Colonic mucosa (tissue), 4 donors: ENCODE results near the gene MACROD1. TPM values are rescaled to one million over a fixed set of nuclear protein-coding genes. Genes with fewer than 3 reads are reported as not detected.

Source experiments
- DNase-seq: peaks from one replicate; pipeline ENCODE4 v3.0.0-alpha.2; 2020
- H3K27ac ChIP-seq: fragments of 200-600 bp; one replicate; pipeline ENCODE4 v1.8.0; 2021
- H3K27me3 ChIP-seq: fragments of 200-600 bp; one replicate; pipeline ENCODE4 v1.8.0; 2021
- H3K36me3 ChIP-seq: fragments of 200-600 bp; one replicate; pipeline ENCODE4 v1.8.0; 2021
- H3K4me1 ChIP-seq: fragments of 200-600 bp; one replicate; pipeline ENCODE4 v1.8.0; 2021; ENCODE audit warnings: mild to moderate bottlenecking
- H3K4me3 ChIP-seq: fragments of 200-600 bp; one replicate; pipeline ENCODE4 v1.8.0; 2021
- H3K9ac ChIP-seq, 2 donors: one replicate each; pipeline ENCODE4 v1.7.0; 2013; ENCODE audit warnings: control low read depth in 2 of 2, low read depth in 2 of 2, low read length in 2 of 2
- H3K9me3 ChIP-seq: fragments of 200-600 bp; one replicate; pipeline ENCODE4 v1.8.0; 2021
- intact Hi-C: fragments of 100-400 bp; cut with DNase I; formaldehyde crosslinking; loops from one replicate; pipeline ENCODE4 v1.14.1; 2022
- total RNA-seq, 2 donors: library from RNA; stranded (reverse); fragmentation: NEBNext Ultra II Directional in 1 of 2; extraction: Animal tissue kit (Norgen Biotek cat#: 25700) in 1 of 2; gene quantifications; one replicate each; pipeline ENCODE4 v1.2.1, GENCODE V29; 2021
- TF ChIP-seq, protein P1 (sequence below): fragments of 200-600 bp; IDR thresholded peaks from one replicate; pipeline ENCODE4 v1.8.0; 2022; ENCODE audit warnings: antibody characterized with exemption, mild to moderate bottlenecking
- donor health status: healthy.
- donor health status: DM: no; HTN: no; CAD: no.
- donor health status: DM: no; HTN: no; CAD: no.

Gene MACROD1
- total RNA-seq, 2 donors from 2014 or later: 18.6 to 22.9 TPM

DNA sequence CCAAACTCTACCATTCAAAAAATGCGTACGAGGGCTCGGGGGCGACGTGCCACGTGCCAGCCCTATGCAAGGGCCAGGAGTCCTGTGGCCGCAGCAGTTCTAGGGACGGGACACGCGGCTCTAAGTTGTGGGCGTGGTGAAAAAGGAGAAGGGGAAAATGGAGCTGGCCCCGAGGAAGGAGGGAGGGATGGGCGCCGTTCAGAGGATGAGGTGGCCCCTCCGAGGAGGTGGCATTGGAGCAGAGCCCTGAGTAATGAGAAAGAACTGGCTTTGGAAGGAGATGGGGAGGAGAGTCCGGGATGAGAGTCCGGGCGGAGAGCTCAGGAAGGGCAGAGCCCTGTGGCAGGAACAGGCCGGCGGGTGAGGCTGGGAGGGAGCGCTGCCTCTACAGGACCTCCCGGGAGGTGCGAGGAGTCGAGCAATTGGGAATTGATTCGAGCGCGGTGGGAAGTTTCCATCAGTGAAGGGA is 158.7 kb downstream of the MACROD1 start:
- no peaks in the 10 kb centered on the region for H3K36me3 ChIP-seq
- TF ChIP-seq, protein P1, sequence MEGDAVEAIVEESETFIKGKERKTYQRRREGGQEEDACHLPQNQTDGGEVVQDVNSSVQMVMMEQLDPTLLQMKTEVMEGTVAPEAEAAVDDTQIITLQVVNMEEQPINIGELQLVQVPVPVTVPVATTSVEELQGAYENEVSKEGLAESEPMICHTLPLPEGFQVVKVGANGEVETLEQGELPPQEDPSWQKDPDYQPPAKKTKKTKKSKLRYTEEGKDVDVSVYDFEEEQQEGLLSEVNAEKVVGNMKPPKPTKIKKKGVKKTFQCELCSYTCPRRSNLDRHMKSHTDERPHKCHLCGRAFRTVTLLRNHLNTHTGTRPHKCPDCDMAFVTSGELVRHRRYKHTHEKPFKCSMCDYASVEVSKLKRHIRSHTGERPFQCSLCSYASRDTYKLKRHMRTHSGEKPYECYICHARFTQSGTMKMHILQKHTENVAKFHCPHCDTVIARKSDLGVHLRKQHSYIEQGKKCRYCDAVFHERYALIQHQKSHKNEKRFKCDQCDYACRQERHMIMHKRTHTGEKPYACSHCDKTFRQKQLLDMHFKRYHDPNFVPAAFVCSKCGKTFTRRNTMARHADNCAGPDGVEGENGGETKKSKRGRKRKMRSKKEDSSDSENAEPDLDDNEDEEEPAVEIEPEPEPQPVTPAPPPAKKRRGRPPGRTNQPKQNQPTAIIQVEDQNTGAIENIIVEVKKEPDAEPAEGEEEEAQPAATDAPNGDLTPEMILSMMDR: no peak
- intact Hi-C loops: no loop called here
- H3K4me1 ChIP-seq: peaks cover 12% of the 10 kb centered on the region
- no peaks in the 10 kb centered on the region for H3K9me3 ChIP-seq
- peak; percentile 27 for DNase-seq
- no peaks in the 10 kb centered on the region for H3K27me3 ChIP-seq
- peak overlapping the region; percentile 39 for H3K4me3 ChIP-seq
- no peak overlapping the region for H3K9ac ChIP-seq
- no peak overlapping the region for H3K27ac ChIP-seq

DNA sequence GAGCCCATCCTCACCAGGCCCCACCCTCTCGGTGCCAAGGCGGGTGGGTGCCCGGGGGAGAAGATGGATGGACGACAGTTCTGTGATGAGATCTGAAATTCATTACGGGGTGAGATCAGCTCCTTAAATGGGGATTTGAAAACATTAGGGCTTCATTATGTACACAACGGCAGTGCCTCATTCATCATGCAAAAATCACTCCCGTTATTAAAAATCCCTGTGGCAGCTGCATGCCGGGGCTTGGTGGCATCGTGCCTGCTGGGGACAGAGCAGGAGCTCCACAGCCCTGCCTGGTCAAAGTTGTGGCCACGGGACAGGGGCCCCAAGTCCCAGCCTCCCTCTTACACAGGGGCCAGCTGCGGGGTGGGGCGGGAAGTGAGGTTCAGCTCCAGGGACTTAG is 159.5 kb downstream of the MACROD1 start:
- intact Hi-C loops: no loop called here
- H3K36me3 ChIP-seq: no peaks in the 10 kb centered on the region
- no peaks in the 10 kb centered on the region for H3K27me3 ChIP-seq
- H3K9ac ChIP-seq: no peak overlapping the region
- no peak overlapping the region for H3K4me3 ChIP-seq
- TF ChIP-seq, protein P1: no peak
- no peaks in the 10 kb centered on the region for H3K9me3 ChIP-seq
- no peak for DNase-seq
- no peak overlapping the region for H3K27ac ChIP-seq
- H3K4me1 ChIP-seq: peaks cover 12% of the 10 kb centered on the region

- Histone ChIP-seq H3K9me3 (no peaks in the 10 kb centered on the region), H3K27me3 (no peaks in the 10 kb centered on the region), H3K27ac (no peak overlapping the region), H3K4me1 (peaks cover 12% of the 10 kb centered on the region), H3K4me3 (no peak overlapping the region), H3K9ac (no peak overlapping the region), H3K36me3 (no peaks in the 10 kb centered on the region)
- TF ChIP-seq, protein P1: no peak
- intact Hi-C loops: no loop called here
- no peak for DNase-seq
These were observed 160.2 kb downstream of the MACROD1 start for GRCh38 chr11:64005691-64006090.

DNA sequence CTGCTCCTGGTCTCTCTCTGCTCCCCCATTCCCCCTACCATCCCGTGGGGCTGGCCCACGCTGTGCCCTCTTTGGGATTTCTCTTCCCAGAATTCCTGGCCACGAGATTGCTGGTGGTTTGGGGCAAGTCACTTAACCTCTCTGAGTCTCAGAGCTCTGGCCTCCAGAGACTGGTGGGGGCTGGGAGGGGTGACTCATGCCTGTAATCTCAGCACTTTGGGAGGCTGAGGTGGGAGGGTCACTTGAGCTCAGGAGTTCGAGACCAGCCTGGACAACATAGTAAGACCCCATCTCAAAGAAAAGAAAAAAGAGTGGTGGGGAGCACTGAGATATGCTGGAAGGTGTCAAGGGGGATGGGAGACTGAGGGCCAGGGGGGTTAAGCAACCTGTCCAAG is 161.3 kb downstream of the MACROD1 start:
- TF ChIP-seq, protein P1: no peak
- H3K27me3 ChIP-seq: no peaks in the 10 kb centered on the region
- H3K9me3 ChIP-seq: no peaks in the 10 kb centered on the region
- no peak overlapping the region for H3K27ac ChIP-seq
- H3K4me3 ChIP-seq: no peak overlapping the region
- H3K4me1 ChIP-seq: peaks cover 20% of the 10 kb centered on the region
- H3K36me3 ChIP-seq: no peaks in the 10 kb centered on the region
- intact Hi-C loops: no loop called here
- DNase-seq: no peak
- H3K9ac ChIP-seq: no peak overlapping the region

DNA sequence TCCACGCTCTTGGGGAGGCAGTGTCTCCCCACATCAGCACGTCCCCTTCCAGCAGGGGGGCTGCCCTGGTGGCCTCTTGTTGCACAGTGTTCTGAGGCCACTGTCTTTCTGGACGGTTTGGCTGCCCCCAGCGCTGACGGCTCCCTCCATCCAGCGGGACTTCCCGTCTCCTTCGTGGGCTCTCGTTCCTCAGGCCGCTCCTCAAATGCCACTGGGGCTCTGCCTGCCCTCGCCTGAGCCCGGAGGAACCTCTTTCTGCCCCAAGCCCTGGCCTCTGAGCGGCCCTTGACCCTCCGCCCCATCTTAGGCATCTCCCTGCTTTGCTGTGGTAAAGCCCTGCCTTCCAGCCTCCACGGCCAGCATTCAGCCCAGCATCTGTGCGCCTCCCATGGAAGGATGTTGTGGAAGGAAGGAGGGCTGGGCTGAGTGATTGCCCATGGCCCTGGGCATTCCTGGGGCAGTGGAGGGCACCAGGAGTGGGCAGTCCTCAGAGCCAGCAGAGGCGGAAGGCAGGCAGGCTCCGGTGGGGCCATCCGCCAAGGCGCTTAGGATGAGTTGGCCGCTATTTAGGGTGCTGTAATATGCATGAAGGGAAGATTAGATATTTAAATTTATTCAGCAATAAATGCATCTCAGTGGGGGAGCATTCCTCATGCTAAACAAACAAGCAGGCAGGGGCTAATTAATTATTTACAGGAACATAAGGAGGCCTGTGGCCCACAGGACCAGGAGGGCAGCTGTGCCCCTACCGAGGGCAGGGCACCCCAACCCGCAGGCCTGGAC is 161.9 kb downstream of the MACROD1 start:
- Histone ChIP-seq H3K4me3 (no peak overlapping the region), H3K9me3 (no peaks in the 10 kb centered on the region), H3K4me1 (peaks cover 21% of the 10 kb centered on the region), H3K9ac (no peak overlapping the region), H3K27ac (no peak overlapping the region), H3K36me3 (no peaks in the 10 kb centered on the region), H3K27me3 (no peaks in the 10 kb centered on the region)
- DNase-seq: no peak
- TF ChIP-seq, protein P1: no peak
- intact Hi-C loops: no loop called here
